RKO (cell line): ENCODE measurements around the gene LRP1.

Experiments
- DNase-seq: peaks from one replicate; pipeline ENCODE4 v3.0.0-alpha.2; 2016; ENCODE audit warnings: low spot score

The LRP1 gene

GRCh38 chr12:57223191-57224165 lies 95.2 kb downstream of the LRP1 start:
- no peak for DNase-seq

- no peak for DNase-seq
Observed at GRCh38 chr12:57224278-57224972, 96.1 kb downstream of the LRP1 start.

GRCh38 chr12:57224973-57225679 lies 96.8 kb downstream of the LRP1 start:
- no peak for DNase-seq

GRCh38 chr12:57225680-57226210 lies 97.5 kb downstream of the LRP1 start:
- DNase-seq: no peak

- DNase-seq: no peak
Observed at GRCh38 chr12:57226588-57227314, 98.5 kb downstream of the LRP1 start.

GRCh38 chr12:57227315-57228115 lies 99.2 kb downstream of the LRP1 start:
- no peak for DNase-seq

GRCh38 chr12:57229046-57229633 lies 100.9 kb downstream of the LRP1 start:
- DNase-seq: peak; percentile 41

GRCh38 chr12:57229634-57230380 lies 101.5 kb downstream of the LRP1 start, which contains the start of gene SHMT2:
Gene SHMT2 (plus strand): TSS chr12:57229711. CDS start chr12:57229779, 68 bp downstream.
- DNase-seq: peak; percentile 99

GRCh38 chr12:57230381-57231155 lies 102.3 kb downstream of the LRP1 start:
- DNase-seq: no peak

- DNase-seq: no peak
Observed at GRCh38 chr12:57231276-57232021, 103.2 kb downstream of the LRP1 start.

- no peak for DNase-seq
Observed at GRCh38 chr12:57232156-57232756, 104.0 kb downstream of the LRP1 start.

GRCh38 chr12:57233357-57234232 lies 105.3 kb downstream of the LRP1 start:
- peak; percentile 58 for DNase-seq

GRCh38 chr12:57234233-57234570 lies 105.9 kb downstream of the LRP1 start:
- DNase-seq: no peak

GRCh38 chr12:57234571-57235016 lies 106.3 kb downstream of the LRP1 start:
- no peak for DNase-seq

- DNase-seq: no peak
Observed at GRCh38 chr12:57235017-57235727, 106.9 kb downstream of the LRP1 start.

GRCh38 chr12:57235728-57236131 lies 107.4 kb downstream of the LRP1 start:
- no peak for DNase-seq
